Stomach (tissue), 4 donors: ENCODE data around the gene SCGB1C2.

Experiments used
- EP300 ChIP-seq: sonication (generic); formaldehyde crosslinking; IDR thresholded peaks from one replicate; pipeline ENCODE4 v1.6.1; 2017; ENCODE audit warnings: antibody characterized with exemption
- POLR2A ChIP-seq, 4 donors: fragments of 450-650 bp; IDR thresholded peaks; one replicate each; pipeline ENCODE4 v1.6.1; 2016; ENCODE audit warnings: antibody characterized with exemption in 4 of 4, control low read depth in 2 of 4, mild to moderate bottlenecking in 1 of 4, moderate library complexity in 1 of 4
- TF ChIP-seq, protein P1 (sequence below), 7 experiments: fragments of 450-650 bp in 4 of 7; fragments of 200-600 bp in 3 of 7; sonication (generic) in 3 of 7; IDR thresholded peaks; one replicate each; pipeline ENCODE4 v1.5.1; 2016 to 2019; ENCODE audit warnings: antibody characterized with exemption in 7 of 7, control low read depth in 2 of 7, mild to moderate bottlenecking in 1 of 7

DNA sequence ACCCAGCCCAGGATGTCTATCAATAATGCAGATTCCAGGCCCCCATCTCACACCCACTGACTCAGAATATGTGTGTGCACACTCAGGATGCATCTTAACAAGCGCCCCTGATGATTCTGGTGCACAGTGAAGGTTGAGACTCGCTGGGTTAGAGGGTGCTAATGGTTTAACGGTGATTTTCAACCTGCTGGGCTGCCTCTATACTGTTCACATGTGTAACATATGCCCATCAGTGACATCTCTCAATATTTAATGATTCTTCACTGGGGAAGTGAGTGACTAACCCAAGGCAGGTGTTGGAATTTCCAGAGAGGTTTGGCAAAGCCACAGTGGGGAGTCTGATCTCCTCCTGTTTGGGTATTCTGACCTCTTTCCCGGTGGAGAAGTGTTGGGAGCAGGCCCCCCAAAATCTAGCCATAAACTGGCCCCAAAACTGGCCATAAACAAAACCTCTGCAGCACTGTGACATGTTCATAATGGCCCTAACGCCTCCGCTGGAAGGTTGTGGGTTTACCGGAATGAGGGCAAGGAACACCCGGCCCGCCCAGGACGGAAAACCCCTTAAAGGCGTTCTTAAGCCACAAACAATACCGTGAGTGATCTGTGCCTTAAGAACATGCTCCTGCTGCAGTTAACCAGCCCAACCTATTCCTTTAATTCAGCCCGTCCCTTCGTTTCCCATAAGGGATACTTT is 48.2 kb downstream of the SCGB1C2 start:
- TF ChIP-seq, protein P1, sequence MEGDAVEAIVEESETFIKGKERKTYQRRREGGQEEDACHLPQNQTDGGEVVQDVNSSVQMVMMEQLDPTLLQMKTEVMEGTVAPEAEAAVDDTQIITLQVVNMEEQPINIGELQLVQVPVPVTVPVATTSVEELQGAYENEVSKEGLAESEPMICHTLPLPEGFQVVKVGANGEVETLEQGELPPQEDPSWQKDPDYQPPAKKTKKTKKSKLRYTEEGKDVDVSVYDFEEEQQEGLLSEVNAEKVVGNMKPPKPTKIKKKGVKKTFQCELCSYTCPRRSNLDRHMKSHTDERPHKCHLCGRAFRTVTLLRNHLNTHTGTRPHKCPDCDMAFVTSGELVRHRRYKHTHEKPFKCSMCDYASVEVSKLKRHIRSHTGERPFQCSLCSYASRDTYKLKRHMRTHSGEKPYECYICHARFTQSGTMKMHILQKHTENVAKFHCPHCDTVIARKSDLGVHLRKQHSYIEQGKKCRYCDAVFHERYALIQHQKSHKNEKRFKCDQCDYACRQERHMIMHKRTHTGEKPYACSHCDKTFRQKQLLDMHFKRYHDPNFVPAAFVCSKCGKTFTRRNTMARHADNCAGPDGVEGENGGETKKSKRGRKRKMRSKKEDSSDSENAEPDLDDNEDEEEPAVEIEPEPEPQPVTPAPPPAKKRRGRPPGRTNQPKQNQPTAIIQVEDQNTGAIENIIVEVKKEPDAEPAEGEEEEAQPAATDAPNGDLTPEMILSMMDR (IDR thresholded peaks at IDR 0.05): no peak
- TF ChIP-seq POLR2A (IDR thresholded peaks at IDR 0.05): no peak
- no peak for TF ChIP-seq EP300
